Measurements from ENCODE around the gene BAHCC1.
"Not testable (repeated sequence)": the region's sequence is repeated elsewhere in the genome, so short reads cannot be mapped to it uniquely, and the experiment has no call there.

DNA sequence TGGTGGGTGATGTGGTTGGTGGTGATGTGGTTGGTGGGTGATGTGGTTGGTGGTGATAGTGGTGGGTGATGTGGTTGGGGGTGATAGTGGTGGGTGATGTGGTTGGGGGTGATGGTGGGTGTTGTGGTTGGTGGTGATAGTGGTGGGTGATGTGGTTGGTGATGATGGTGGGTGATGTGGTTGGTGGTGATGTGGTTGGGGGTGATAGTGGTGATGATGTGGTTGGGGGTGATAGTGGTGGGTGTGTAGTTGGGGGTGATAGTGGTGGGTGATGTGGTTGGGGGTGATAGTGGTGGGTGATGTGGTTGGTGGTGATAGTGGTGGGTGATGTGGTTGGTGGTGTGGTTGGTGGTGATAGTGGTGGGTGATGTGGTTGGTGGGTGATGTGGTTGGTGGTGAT lies 29.8 kb downstream of the BAHCC1 start:
- TF ChIP-seq, protein P1, sequence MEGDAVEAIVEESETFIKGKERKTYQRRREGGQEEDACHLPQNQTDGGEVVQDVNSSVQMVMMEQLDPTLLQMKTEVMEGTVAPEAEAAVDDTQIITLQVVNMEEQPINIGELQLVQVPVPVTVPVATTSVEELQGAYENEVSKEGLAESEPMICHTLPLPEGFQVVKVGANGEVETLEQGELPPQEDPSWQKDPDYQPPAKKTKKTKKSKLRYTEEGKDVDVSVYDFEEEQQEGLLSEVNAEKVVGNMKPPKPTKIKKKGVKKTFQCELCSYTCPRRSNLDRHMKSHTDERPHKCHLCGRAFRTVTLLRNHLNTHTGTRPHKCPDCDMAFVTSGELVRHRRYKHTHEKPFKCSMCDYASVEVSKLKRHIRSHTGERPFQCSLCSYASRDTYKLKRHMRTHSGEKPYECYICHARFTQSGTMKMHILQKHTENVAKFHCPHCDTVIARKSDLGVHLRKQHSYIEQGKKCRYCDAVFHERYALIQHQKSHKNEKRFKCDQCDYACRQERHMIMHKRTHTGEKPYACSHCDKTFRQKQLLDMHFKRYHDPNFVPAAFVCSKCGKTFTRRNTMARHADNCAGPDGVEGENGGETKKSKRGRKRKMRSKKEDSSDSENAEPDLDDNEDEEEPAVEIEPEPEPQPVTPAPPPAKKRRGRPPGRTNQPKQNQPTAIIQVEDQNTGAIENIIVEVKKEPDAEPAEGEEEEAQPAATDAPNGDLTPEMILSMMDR (IDR thresholded peaks at IDR 0.05): not testable (repeated sequence)
- TF ChIP-seq POLR2A (IDR thresholded peaks at IDR 0.05): not testable (repeated sequence)
